Left cardiac atrium (tissue), 4 donors: Measurements from ENCODE around the gene MEI4. TPM values are rescaled to one million over a fixed set of nuclear protein-coding genes. Genes with fewer than 3 reads are reported as not detected.
"Not testable (repeated sequence)": the region's sequence is repeated elsewhere in the genome, so short reads cannot be mapped to it uniquely, and the experiment has no call there.

Source experiments
- ATAC-seq, 2 donors: fragments of 200-7000 bp; cut with Tn5 transposase; one replicate each; pipeline ENCODE4 v1.9.1; 2020; ENCODE audit warnings: mild to moderate bottlenecking in 2 of 2, moderate library complexity in 2 of 2
- DNase-seq: peaks from one replicate; pipeline ENCODE4 v3.0.0-alpha.2; 2020
- intact Hi-C, 2 donors: fragments of 100-400 bp; cut with DNase I; formaldehyde crosslinking; loops; one replicate each; pipeline versions ENCODE4 v1.14.1 to v1.15.1; 2022 to 2023
- long read RNA-seq: library from polyadenylated mRNA; unstranded; transcript quantifications from one replicate; pipeline ENCODE4 v2.0.0, GENCODE V29; 2021
- total RNA-seq, 2 donors: library from RNA; stranded (reverse); fragmentation: NEBNext Ultra II Directional; extraction: Animal tissue kit (Norgen Biotek cat#: 25700); gene quantifications; one replicate each; pipeline ENCODE4 v1.2.1, GENCODE V29; 2021
- donor health status: DM: no; HTN: yes; CAD: no.
- donor health status: DM: no; HTN: yes; CAD: no; lungs with severe emphysema.
- donor health status: DM: yes; HTN: yes; CAD: no.
- donor health status: Dilated cardiomyopathy.

MEI4 gene
- total RNA-seq, result under 1 TPM; 0.84 to 0.85 TPM
- long read RNA-seq, result 0 reads

DNA sequence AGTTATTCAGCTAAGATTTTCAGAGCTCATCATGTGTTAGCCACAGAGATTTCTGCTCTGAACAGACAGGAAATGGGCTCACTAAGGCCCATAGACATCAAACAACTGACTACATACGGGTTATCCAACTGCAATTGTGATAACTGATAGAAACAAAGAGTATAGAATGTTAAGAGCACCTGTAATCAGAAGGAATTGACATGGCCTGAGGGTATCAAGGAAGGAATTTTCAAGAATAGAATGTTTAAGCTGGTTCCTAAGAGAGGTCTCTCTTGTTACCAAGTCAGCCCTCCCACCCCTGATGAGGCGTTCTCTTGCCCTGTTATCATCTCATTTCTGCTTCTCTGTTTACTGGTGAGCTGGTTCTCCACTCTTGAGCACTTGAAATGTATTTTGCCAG is at the start of gene MEI4:
Gene MEI4, plus strand, starts transcription at position 301 of the 400 bp plus-strand sequence. CDS start 37,633 bp downstream, outside the sequence.
- intact Hi-C loops, result no loop called here
- ATAC-seq (no peak), DNase-seq (no peak)

GRCh38 chr6:77604476-77604875 is 48.4 kb upstream of the MEI4 start:
- DNase-seq (no peak), ATAC-seq (no peak)
- intact Hi-C loops, result no loop called here

- ATAC-seq, result no peak
- DNase-seq, result no peak
- intact Hi-C loops, result no loop called here
These were observed 45.8 kb upstream of the MEI4 start for GRCh38 chr6:77607004-77607403.

DNA sequence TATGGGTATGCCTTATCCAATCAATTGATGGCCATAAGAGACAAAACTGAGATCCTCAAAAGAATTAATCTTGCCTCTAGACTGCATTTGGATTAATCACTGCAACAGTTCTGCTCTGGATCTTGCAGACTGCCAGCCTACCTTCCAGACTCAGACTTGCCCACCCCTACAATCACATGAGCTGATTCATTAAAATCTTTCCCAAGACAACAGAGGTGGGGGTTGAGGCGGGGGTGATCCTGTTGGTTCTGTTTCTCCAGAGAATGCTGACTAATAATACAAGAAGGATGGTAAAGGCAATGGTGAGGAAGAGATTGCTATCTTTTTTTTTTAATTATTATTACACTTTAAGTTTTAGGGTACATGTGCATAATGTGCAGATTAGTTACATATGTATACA is 43.7 kb upstream of the MEI4 start:
- ATAC-seq (no peak), DNase-seq (no peak)
- intact Hi-C loops, result no loop called here

GRCh38 chr6:77619114-77619513 is 33.7 kb upstream of the MEI4 start:
- DNase-seq (no peak), ATAC-seq (no peak)
- intact Hi-C loops, result no loop called here

GRCh38 chr6:77620278-77620882 is 32.5 kb upstream of the MEI4 start:
- DNase-seq, result no peak
- intact Hi-C loops, result no loop called here
- ATAC-seq, result no peak

- intact Hi-C loops, result no loop called here
These were observed 28.3 kb upstream of the MEI4 start for GRCh38 chr6:77624515-77624914.

DNA sequence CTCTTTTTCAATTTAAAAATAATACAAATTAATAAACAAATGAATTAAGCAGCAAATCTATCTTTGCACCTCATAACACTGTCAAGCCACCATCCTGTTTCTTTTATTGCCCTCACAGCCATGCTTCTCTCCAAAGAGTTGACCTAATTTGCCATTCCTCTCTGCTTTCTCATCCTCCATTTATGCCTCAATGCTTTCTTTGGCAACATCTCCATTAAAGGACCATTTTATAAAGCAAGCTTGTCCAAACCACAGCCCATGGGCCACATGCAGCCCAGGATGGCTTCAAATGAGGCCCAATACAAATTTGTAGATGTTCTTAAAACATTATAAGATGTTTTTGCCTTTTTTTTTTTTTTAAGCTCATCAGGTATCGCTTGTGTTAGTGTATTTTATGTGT is 26.4 kb upstream of the MEI4 start:
- ATAC-seq (no peak), DNase-seq (no peak)
- intact Hi-C loops, result no loop called here

More at GRCh38 chr6:77624515-77624914, 28.3 kb upstream of the MEI4 start:
- ATAC-seq (no peak), DNase-seq (no peak)

DNA sequence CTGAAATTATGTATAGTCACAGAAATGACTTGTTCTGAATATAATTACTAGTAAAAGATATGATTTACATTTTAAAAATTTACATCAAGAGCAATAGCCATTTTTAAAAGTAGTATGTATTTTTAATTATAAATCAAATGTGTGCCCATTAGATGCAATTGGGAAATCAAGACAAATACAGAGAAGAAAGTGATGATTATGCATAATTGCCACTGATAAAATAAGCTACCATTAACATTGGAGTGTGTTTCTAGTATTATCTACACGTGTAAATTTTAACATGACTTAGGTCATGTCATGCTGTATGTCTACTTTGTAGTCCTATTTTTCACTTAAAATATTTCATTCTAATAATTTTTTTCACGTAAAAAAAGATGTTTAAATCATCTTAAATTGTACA is 22.8 kb upstream of the MEI4 start:
- intact Hi-C loops, result no loop called here
- ATAC-seq (no peak), DNase-seq (no peak)

GRCh38 chr6:77633471-77633870 is 19.4 kb upstream of the MEI4 start:
- DNase-seq (no peak), ATAC-seq (no peak)
- intact Hi-C loops, result no loop called here

GRCh38 chr6:77633993-77634715 is 18.7 kb upstream of the MEI4 start:
- DNase-seq (no peak), ATAC-seq (no peak)
- intact Hi-C loops, result no loop called here

GRCh38 chr6:77638129-77638830 is 14.6 kb upstream of the MEI4 start:
- DNase-seq, result no peak
- intact Hi-C loops, result no loop called here
- ATAC-seq, result no peak

- no peak for ATAC-seq
- no peak for DNase-seq
- intact Hi-C loops, result no loop called here
These were observed 8.6 kb upstream of the MEI4 start for GRCh38 chr6:77644102-77644705.

- DNase-seq, result peak; percentile 42
- intact Hi-C loops, result no loop called here
- ATAC-seq, result peak; percentile 92 to 95
These were observed 2.7 kb upstream of the MEI4 start for GRCh38 chr6:77650098-77650663.

DNA sequence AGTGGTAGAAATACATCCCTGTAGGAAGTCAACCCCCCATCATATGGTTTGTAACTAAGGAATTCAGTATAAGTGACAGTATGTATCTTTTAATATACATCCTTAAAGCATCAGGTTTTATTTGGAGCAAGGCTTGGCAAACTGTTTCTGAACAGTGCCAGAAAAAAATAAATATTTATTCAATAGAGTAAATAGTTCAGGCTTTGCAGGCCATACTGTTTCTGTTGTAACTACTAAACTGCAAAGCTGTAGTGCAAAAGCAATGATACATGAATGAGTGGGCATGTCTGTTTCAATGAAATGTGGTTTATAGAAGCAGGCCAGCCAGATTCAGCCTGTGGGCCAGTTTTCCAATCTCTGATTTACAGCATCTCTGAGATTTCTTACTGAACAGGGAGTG is 977 bp downstream of the MEI4 start:
- intact Hi-C loops, result no loop called here
- ATAC-seq (no peak), DNase-seq (no peak)

GRCh38 chr6:77655035-77655434 is 2.2 kb downstream of the MEI4 start:
- ATAC-seq, intact Hi-C loops, DNase-seq: not testable (repeated sequence)

- intact Hi-C loops, result no loop called here
- no peak for DNase-seq
- no peak for ATAC-seq
These were observed 4.3 kb downstream of the MEI4 start for GRCh38 chr6:77656999-77657764.

DNA sequence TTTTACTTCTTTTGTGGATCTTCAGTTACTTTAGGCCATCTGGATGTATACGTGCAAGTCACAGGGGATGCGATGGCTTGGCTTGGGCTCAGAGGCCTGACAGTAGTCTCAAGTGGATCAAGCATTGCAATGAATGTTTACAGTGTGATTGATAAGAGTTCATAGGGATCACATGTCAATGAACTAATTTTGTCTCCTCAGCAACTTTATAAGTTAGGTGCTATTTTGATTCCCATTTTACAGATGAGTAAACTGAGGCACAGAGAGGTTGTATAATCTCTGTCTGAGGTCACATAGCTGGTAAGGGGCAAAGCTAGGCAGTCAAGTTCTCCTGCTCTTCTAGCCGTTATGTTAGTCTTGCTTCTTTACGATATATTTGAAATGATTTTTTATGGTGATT is 13.5 kb downstream of the MEI4 start:
- intact Hi-C loops, result no loop called here
- ATAC-seq (no peak), DNase-seq (no peak)

- ATAC-seq, result no peak
- intact Hi-C loops, result no loop called here
- DNase-seq, result no peak
These were observed 14.0 kb downstream of the MEI4 start for GRCh38 chr6:77666846-77667245.
